ENCODE measurements around the gene DNAJB11.
"Not testable (repeated sequence)": the region's sequence is repeated elsewhere in the genome, so short reads cannot be mapped to it uniquely, and the experiment has no call there.

The DNAJB11 gene

GRCh38 chr3:186552408-186553031 is 18.0 kb upstream of the DNAJB11 start:
- no peak for DNase-seq (ENCODE audit: low read depth)

GRCh38 chr3:186564586-186564985 is 5.9 kb upstream of the DNAJB11 start:
- DNase-seq (ENCODE audit: low read depth), result no peak

- no peak for DNase-seq (ENCODE audit: low read depth)
Observed at GRCh38 chr3:186566772-186567071, 3.8 kb upstream of the DNAJB11 start.

GRCh38 chr3:186567072-186567921 is 3.2 kb upstream of the DNAJB11 start, which contains the start of gene TBCCD1:
TSS of gene TBCCD1 (minus strand) at chr3:186567339. CDS start at chr3:186564329, 3,010 bp downstream.
- peak; percentile 88 for DNase-seq (ENCODE audit: low read depth)

GRCh38 chr3:186569361-186569760 is 1.2 kb upstream of the DNAJB11 start:
- not testable (repeated sequence) for DNase-seq (ENCODE audit: low read depth)

GRCh38 chr3:186569779-186570095 is 783 bp upstream of the DNAJB11 start:
- no peak for DNase-seq (ENCODE audit: low read depth)

- no peak for DNase-seq (ENCODE audit: low read depth)
Observed at GRCh38 chr3:186570941-186571643, 572 bp downstream of the DNAJB11 start.

GRCh38 chr3:186571644-186572013 is 1.1 kb downstream of the DNAJB11 start:
- DNase-seq (ENCODE audit: low read depth), result no peak

- DNase-seq (ENCODE audit: low read depth), result no peak
Observed at GRCh38 chr3:186577521-186577920, 7.0 kb downstream of the DNAJB11 start.

- no peak for DNase-seq (ENCODE audit: low read depth)
Observed at GRCh38 chr3:186580785-186581184, 10.3 kb downstream of the DNAJB11 start.

- no peak for DNase-seq (ENCODE audit: low read depth)
Observed at GRCh38 chr3:186582541-186582940, 12.0 kb downstream of the DNAJB11 start.

- no peak for DNase-seq (ENCODE audit: low read depth)
Observed at GRCh38 chr3:186583831-186584230, 13.3 kb downstream of the DNAJB11 start.

- not testable (repeated sequence) for DNase-seq (ENCODE audit: low read depth)
Observed at GRCh38 chr3:186586245-186586644, 15.7 kb downstream of the DNAJB11 start.

GRCh38 chr3:186587183-186587582 is 16.7 kb downstream of the DNAJB11 start:
- no peak for DNase-seq (ENCODE audit: low read depth)

GRCh38 chr3:186588632-186589031 is 18.1 kb downstream of the DNAJB11 start:
- no peak for DNase-seq (ENCODE audit: low read depth)

- no peak for DNase-seq (ENCODE audit: low read depth)
Observed at GRCh38 chr3:186589121-186589520, 18.6 kb downstream of the DNAJB11 start.

- DNase-seq (ENCODE audit: low read depth), result no peak
Observed at GRCh38 chr3:186589856-186590579, 19.5 kb downstream of the DNAJB11 start.

- DNase-seq (ENCODE audit: low read depth), result no peak
Observed at GRCh38 chr3:186590580-186591295, 20.2 kb downstream of the DNAJB11 start.

GRCh38 chr3:186592682-186593081 is 22.2 kb downstream of the DNAJB11 start:
- DNase-seq (ENCODE audit: low read depth), result no peak

GRCh38 chr3:186593862-186594261 is 23.3 kb downstream of the DNAJB11 start:
- no peak for DNase-seq (ENCODE audit: low read depth)

- DNase-seq (ENCODE audit: low read depth), result no peak
Observed at GRCh38 chr3:186594591-186595113, 24.1 kb downstream of the DNAJB11 start.
